8988T (cell line): ENCODE data around the gene PAQR9.
"Not testable (repeated sequence)": the region's sequence is repeated elsewhere in the genome, so short reads cannot be mapped to it uniquely, and the experiment has no call there.

ENCODE experiments used
- DNase-seq: peaks from one replicate; pipeline ENCODE4 v3.0.0; 2011

PAQR9 gene

DNA sequence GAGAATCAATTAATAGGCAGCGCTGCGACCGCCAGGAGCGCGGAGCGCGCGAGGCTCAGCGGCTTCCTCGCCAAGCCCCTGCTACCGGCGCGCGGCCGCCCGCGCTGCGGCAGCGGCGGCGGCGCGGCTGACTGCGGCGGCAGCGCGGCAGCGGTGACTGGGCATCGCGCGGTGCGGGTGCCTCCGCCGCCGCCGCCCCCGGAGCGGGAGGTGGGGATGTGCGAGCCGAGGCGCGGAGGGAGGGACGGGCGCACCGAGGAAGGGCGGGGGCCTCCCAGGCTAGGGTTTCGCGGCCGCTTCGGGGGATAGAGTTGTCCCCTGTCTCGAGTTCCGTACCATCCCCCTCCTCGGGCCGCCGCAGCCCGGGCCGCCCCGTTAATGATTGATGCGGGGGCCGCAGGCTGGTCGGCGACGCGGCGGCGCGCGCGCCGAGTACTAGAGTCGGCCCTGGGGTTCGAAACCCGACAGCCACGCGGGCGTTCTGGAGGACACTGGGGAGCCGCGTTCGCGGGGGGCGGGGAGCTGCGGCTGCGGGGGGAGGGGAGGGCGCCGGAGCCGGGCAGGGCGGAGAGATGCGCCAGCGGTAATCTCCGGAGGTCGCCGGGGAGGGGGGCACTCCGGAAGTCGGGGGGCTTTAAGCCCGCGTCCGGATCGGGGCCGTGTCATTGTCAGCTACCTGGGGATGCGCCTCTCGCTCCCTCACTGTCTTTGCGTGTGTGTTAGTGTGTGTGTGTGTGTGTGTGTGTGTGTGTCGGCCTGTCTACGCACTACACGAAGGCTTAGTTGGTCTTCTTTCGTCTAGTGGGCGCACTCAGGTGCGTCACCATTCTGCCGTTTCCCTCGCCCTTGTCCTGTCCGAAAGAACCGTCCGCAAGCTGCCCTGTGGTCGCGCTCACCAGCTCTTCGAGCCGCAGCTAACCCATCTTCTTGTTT, at the start of gene PAQR9:
PAQR9 (minus strand) TSS at position 159 of the 933 bp plus-strand sequence. CDS start 338 bp downstream, outside the sequence.
- DNase-seq = no peak

- DNase-seq = no peak
Measured at GRCh38 chr3:143011705-143012104, 48.2 kb upstream of the PAQR9 start.

- no peak for DNase-seq
Measured at GRCh38 chr3:143010024-143010423, 46.5 kb upstream of the PAQR9 start.

- DNase-seq = no peak
Measured at GRCh38 chr3:143004823-143005222, 41.3 kb upstream of the PAQR9 start.

DNA sequence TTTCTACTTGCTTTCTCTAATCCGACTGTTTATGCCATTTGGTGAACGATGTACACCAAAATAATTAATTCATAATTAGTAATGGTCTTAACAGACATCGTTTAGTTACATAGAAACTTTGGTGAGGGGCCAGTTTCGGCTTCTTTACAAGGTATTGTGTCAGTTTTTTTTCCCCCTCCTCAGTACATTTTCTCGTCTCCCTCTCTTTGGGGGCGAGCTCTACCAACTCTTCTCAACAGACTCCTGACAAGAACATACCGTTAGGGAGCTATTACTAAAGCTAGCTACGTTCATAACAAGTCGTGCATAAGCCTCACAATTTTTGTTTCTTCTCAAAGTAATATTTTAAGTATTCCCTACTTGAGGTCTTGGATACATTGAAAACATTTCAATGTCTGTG, 39.3 kb upstream of the PAQR9 start:
- DNase-seq = no peak

DNA sequence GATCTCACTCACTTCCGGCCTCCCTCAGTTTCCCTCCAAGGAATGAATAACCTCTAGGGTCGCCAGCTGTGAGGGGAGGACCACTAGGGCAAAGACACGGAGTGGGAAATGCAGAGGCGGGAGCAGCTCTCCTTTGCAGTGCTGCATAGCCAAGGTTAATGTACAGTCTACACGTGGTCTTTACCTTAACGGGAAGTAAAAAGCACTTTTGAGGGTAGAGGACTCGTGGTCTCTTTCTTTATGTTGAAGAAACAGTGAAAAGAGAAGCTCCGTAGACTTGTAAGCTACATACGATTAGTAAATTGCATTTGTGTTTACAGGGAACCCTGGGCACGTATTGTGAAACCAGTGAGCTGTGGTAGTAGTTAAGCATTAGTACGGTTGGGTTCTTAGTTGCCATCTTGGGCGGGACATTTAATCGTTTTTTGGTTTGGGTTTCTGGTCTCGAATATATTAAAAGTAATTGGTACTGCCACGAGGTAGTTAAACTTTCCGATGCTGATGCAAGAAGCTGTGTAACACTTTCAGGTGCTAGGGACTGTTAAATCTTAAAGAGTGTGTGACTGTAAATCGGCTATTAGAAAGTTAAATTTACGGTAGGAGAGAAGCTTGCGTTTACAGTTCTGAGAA, 38.7 kb upstream of the PAQR9 start:
- no peak for DNase-seq

- DNase-seq = peak; percentile 59
Measured at GRCh38 chr3:143001369-143002082, 38.1 kb upstream of the PAQR9 start, which contains the start of gene U2SURP. Gene U2SURP (plus strand): TSS chr3:143001570. CDS start chr3:143001629, 59 bp downstream.

DNA sequence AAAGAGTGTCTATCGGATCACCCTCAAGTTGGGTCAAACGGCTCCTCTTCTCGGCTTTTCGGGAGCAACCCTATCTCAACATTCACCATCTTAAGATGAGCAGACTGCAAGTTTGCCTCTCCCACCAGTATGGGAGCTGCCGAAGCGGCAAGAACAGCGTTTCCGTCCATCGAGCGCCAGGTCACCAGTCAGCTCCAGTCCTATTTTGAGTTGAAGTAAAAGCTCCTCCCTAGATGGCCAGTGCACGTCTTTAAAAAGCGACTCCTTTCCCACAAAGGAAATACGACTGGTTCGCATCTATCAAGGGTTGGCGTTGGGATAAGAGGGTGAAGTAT, 37.5 kb upstream of the PAQR9 start:
- DNase-seq = no peak

- DNase-seq = no peak
Measured at GRCh38 chr3:143000528-143000927, 37.1 kb upstream of the PAQR9 start.

DNA sequence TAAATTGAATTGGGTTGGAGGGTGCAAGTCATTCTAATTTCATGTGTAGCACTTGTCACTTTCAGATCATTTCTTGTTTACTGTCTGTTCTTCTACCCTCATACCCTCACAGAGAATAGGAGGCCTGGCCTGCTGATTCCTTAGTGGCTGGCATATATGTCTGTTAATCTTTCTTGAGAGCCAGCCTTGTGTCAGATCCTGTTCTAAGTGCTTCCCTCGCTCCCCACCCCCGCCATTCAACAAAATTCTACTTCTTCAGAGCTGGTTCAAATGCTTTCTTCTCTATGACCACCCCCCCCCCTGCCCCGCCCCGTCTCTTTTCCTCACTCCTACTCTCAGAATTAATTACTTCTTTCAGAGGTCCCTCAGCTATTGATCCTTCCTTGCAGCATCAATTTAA, 36.4 kb upstream of the PAQR9 start:
- no peak for DNase-seq

GRCh38 chr3:142998439-142998838, 35.0 kb upstream of the PAQR9 start:
- DNase-seq = no peak

- no peak for DNase-seq
Measured at GRCh38 chr3:142997330-142997729, 33.9 kb upstream of the PAQR9 start.

- no peak for DNase-seq
Measured at GRCh38 chr3:142993958-142994442, 30.5 kb upstream of the PAQR9 start.

DNA sequence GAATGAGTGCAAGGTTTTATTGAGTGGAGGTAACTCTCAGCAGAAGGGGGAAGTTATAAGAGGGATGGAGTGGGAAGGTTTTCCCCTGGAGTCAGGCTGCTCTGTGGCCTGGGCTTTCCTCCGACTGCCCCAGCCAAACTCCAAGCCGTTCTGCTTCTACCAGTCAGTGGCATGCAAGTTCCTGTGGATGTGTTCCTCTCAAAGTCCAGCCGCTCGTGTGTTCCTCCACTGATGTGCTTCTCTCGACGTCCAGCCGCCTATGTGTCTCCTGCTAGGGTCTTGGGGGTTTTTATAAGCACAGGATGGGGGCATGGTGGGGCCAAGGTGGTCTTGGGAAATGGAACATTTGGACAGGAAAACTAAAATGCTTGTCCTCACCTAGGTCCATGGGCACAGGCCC, 28.8 kb upstream of the PAQR9 start:
- DNase-seq = no peak

- DNase-seq = no peak
Measured at GRCh38 chr3:142990721-142991120, 27.2 kb upstream of the PAQR9 start.

DNA sequence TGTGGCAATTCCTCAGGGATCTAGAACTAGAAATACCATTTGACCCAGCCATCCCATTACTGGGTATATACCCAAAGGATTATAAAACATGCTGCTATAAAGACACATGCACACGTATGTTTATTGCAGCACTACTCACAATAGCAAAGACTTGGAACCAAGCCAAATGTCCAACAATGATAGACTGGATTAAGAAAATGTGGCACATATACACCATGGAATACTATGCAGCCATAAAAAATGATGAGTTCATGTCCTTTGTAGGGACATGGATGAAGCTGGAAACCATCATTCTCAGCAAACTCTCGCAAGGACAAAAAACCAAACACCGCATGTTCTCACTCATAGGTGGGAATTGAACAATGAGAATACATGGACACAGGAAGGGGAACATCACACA, 25.4 kb upstream of the PAQR9 start:
- not testable (repeated sequence) for DNase-seq

DNA sequence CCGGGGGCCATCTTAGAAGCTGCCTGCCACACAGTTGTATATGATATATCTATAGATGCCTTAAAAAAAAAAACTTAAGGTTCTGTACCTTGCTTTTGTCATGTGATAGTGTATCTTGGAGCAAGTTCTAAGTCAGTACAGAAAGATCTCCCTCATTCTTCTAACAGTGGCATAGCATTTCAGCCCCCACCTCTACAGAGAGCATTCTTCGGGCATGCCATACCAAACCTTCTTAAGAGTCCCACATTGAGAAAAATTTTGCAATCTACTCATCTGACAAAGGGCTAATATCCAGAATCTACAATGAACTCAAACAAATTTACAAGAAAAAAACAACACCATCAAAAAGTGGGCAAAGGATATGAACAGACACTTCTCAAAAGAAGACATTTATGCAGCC, 24.7 kb upstream of the PAQR9 start:
- DNase-seq = not testable (repeated sequence)

DNA sequence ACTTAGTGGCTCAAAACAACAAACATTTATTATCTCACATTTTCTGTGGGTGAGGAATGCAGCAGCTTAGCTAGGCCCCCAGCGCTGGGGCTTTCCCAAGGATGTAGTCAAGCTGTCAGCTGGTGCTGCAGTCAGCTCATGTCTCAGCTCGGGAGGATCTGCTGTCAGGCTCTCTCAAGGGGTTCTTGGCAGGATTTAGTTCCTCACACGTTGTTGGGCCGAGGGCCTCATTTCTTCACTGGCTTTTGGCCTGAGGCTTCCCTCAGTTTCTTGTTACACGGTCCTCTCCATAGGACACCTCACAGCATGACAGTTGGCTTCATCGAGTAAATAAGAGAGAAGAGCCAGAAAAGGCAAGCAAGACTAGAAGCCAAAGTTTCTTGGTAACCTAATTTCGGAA, 24.2 kb upstream of the PAQR9 start:
- DNase-seq = no peak

DNA sequence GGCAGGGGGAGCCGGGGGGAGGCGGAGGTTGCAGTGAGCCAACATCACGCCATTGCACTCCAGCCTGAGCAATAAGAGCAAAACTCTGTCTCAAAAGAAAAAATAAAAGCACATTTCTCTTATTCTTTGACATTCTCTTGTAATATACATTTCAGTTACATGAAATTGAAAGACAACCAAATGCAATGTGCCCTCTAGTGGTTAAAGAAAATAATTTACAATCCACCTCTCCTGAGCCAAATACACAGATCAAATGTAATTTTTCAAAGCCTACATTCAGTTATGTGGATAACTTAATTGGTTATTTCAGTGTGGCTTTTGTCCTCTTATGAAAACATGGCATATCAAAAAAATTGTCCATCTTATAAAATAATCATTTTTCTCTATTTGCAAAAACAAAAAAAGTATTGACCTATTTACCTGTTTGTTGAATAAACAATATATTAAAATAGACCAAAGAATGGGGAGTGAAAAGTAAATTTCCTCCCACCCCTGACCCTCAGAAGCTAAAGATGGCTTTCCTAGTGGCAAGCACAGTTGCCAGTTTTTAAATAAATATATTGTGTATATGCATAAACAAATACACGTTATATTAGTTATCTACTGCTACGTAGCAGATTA, 23.7 kb upstream of the PAQR9 start:
- no peak for DNase-seq

DNA sequence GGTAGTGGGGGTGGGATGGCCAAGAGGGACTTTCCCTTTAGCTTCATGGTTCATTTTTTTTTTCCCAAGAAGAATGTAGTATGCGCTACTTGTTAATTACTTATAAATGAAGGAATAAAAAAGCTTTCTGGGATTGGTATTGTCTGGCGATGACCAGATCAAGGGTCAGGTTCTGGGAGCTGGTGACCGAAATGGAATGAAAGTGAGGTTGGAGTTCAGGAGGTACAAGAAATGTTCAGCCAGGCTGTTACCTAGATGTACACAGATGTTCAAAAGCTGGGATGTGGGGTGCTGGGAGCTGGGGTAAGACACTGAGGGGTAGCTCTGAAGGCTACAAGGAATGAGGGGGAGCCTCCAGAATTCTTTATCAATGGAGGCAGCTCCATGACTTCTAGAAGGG, 20.8 kb upstream of the PAQR9 start:
- no peak for DNase-seq

- DNase-seq = no peak
Measured at GRCh38 chr3:142983318-142983717, 19.8 kb upstream of the PAQR9 start.

DNA sequence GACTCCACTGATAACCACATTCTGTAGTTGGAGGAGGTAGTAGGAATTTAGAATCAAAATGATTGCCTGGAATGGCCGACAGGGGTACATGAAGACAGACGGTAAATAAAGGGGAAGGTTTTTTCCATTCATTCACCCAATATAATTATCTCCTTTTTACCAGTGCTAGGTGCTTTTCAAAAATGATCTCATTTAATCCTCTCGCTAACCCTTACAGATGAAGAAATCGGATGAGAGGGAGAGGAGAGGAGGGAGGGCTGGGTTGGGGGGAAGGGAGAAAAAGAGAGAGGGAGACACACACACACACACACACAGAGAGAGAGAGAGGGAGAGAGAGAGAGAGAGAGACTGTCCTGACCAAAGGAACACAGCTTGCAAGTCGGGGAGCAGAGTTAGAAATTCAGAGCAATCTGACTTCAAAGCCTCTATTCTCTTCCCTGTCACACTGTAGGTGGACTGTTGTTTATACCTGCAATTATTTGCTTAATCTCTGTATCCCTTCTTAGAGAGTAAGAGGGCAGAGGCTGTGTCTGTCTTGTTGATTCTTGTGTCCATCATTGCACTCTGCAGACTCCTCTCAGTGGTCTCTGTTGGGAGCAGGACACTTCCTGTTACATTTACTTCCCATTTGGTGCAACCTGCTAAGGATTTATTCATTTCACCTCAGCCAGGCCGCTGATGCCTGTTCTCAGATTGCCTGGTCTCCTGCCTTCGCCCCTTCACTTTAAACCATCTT, 18.7 kb upstream of the PAQR9 start:
- no peak for DNase-seq
